GM21619 (cell line): ENCODE results near the gene SH3BP4.

Experiments
- ATAC-seq: cut with Tn5 transposase; IDR thresholded peaks from one replicate; pipeline ENCODE4 v1.9.1; 2021; ENCODE audit not compliant: unreplicated experiment

Gene SH3BP4

GRCh38 chr2:235086481-235087184, 134.8 kb downstream of the SH3BP4 start:
- ATAC-seq: no peak

- no peak for ATAC-seq
Observed at GRCh38 chr2:235087832-235088495, 136.1 kb downstream of the SH3BP4 start.

DNA sequence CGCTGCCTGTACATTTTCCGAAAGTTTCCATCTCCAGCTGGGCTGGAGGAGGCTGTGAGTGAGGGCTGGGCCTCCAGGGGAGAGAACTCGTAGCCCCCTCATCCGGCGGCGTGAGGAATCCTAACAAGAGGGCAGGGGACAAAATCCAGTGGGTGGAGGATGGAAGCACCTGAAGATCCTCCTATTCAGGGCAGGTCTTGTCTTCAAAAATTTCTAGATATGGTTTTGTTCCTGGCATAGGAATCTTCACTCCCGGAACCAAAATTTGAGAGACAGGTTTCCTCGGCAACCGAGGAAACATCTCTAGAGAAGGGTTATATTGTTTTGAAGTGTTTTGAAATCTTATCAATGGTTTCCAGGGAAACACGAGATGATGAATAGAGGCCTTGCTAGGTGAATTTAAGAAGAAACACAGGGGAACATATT, 136.7 kb downstream of the SH3BP4 start:
- ATAC-seq: no peak

GRCh38 chr2:235091421-235091820, 139.6 kb downstream of the SH3BP4 start:
- ATAC-seq: no peak

DNA sequence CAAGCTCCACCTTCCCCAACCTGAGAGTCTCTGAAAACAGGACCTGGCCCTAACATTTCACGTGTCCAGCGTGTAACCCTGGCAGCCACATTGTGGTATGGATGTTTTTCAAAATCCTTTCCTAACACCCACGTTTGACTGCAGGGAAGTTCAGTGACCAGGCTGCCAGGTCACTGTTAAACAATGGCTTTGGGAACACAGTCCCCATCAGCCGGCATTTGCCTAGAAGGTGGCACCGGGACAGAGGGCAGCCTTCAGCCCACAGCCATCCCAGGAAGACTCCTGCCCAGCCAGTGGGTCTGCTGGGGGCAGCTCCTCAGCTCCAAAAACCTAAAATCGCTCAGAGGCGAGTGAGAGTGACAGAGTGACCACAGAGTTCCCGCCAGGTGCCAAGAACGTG, 140.2 kb downstream of the SH3BP4 start:
- ATAC-seq: no peak

GRCh38 chr2:235092433-235093223, 140.8 kb downstream of the SH3BP4 start:
- no peak for ATAC-seq

GRCh38 chr2:235094457-235094856, 142.6 kb downstream of the SH3BP4 start:
- ATAC-seq: no peak

GRCh38 chr2:235095569-235095968, 143.8 kb downstream of the SH3BP4 start:
- ATAC-seq: no peak

- no peak for ATAC-seq
Observed at GRCh38 chr2:235096447-235096846, 144.6 kb downstream of the SH3BP4 start.

DNA sequence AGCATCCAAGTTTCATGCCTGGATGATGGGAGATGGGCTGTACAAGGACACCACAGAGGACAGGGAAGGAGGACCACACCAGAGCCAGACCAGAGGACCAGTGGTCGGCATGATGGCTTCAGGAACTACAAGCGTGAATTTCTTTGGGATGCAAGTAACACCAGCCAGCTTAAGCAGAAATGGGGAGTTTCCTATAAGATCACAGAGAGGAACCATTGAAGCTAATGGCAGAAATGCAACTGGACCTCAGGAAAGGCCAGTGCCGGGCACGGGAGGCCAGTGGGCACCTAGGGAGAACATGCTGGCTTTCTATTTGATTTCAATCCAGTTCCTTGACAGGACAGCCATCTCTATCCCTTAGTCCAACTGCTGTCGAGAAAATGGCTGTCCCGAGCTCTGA, 145.4 kb downstream of the SH3BP4 start:
- ATAC-seq: no peak

GRCh38 chr2:235098269-235098668, 146.5 kb downstream of the SH3BP4 start:
- ATAC-seq: no peak

- ATAC-seq: no peak
Observed at GRCh38 chr2:235098736-235099494, 147.1 kb downstream of the SH3BP4 start.

- ATAC-seq: no peak
Observed at GRCh38 chr2:235102896-235103295, 151.1 kb downstream of the SH3BP4 start.
